AG04449 (cell line): ENCODE results near the gene KPNB1.

Source experiments
- CTCF ChIA-PET: fragments of 350-600 bp; formaldehyde crosslinking; extraction: SDS; loops from one replicate; lab custom pipeline; 2021; ENCODE audit warnings: antibody characterized with exemption; lab: Yijun Ruan, JAX
- POLR2A ChIA-PET: fragments of 400-600, 350-600 bp; formaldehyde crosslinking; extraction: SDS; loops from one replicate; lab custom pipeline; 2020; ENCODE audit warnings: antibody characterized with exemption, inconsistent platforms; lab: Yijun Ruan, JAX
- DNase-seq: peaks from one replicate; pipeline ENCODE4 v3.0.0-alpha.2; 2010; ENCODE audit warnings: low read depth, low spot score
- H3K4me3 ChIP-seq: 2 replicates; pipeline ENCODE4 v1.5.1; 2011; ENCODE audit warnings: low read depth, mild to moderate bottlenecking, control low read depth, low read length
- CTCF ChIP-seq: IDR thresholded peaks from one replicate; pipeline ENCODE4 v1.5.1; 2011; ENCODE audit warnings: mild to moderate bottlenecking, moderate library complexity, low read length, control low read depth, inconsistent platforms; ENCODE audit not compliant: insufficient read depth; ENCODE audit errors: missing control alignments

The KPNB1 gene

GRCh38 chr17:47665655-47666054, 15.9 kb downstream of the KPNB1 start:
- CTCF ChIA-PET, result interaction anchor here (1.0 to 6.8 kb wide), 9 partner anchors 8 to 164 kb away, joined by 3 to 115 read pairs (median 10); partner anchors contain the start of gene KPNB1
- no peak for TF ChIP-seq CTCF

GRCh38 chr17:47669081-47669480, 19.4 kb downstream of the KPNB1 start:
- no peak for TF ChIP-seq CTCF
- POLR2A ChIA-PET, result interaction anchor here (0.6 to 0.7 kb wide), 2 partner anchors 16 to 19 kb away, joined by 4 read pairs; no protein-coding TSS in a partner anchor
- H3K4me3 ChIP-seq, result no peak overlapping the region
- CTCF ChIA-PET, result interaction anchor here (0.8 to 1.1 kb wide), 2 partner anchors 13 to 22 kb away, joined by 3 to 4 read pairs; no protein-coding TSS in a partner anchor
- DNase-seq, result no peak

More at GRCh38 chr17:47665655-47666054, 15.9 kb downstream of the KPNB1 start:
- POLR2A ChIA-PET, result interaction anchor here (0.8 to 1.3 kb wide), 2 partner anchors 11 to 15 kb away, joined by 4 read pairs; partner anchors contain the start of gene KPNB1
- no peak overlapping the region for H3K4me3 ChIP-seq
- no peak for DNase-seq

- CTCF ChIA-PET, result interaction anchor here (1.1 kb wide), 1 partner anchor 13 kb away, joined by 5 read pairs; no protein-coding TSS in a partner anchor
- POLR2A ChIA-PET, result no interaction called here
- DNase-seq, result no peak
- TF ChIP-seq CTCF, result no peak
- H3K4me3 ChIP-seq, result no peak overlapping the region
Observed at GRCh38 chr17:47670064-47670463, 20.3 kb downstream of the KPNB1 start.

- DNase-seq, result no peak
- no peak overlapping the region for H3K4me3 ChIP-seq
- ChIA-PET POLR2A (no interaction called here), CTCF (interaction anchor here (0.8 to 3.0 kb wide), 6 partner anchors 10 to 127 kb away, joined by 3 to 45 read pairs (median 4); no protein-coding TSS in a partner anchor)
- TF ChIP-seq CTCF, result no peak
Observed at GRCh38 chr17:47674499-47674898, 24.8 kb downstream of the KPNB1 start.

- no peak for TF ChIP-seq CTCF
- H3K4me3 ChIP-seq, result no peak overlapping the region
- POLR2A ChIA-PET, result no interaction called here
- CTCF ChIA-PET, result interaction anchor here (0.8 to 6.2 kb wide), 5 partner anchors 11 to 22 kb away, joined by 4 to 83 read pairs (median 6); no protein-coding TSS in a partner anchor
- no peak for DNase-seq
Observed at GRCh38 chr17:47675380-47676198, 25.9 kb downstream of the KPNB1 start.

- CTCF ChIA-PET, result interaction anchor here (1.7 to 6.2 kb wide), 2 partner anchors 11 to 14 kb away, joined by 6 to 83 read pairs; no protein-coding TSS in a partner anchor
- TF ChIP-seq CTCF, result no peak
- H3K4me3 ChIP-seq, result no peak overlapping the region
- no peak for DNase-seq
- POLR2A ChIA-PET, result interaction anchor here (0.5 kb wide), 1 partner anchor 13 kb away, joined by 3 read pairs; no protein-coding TSS in a partner anchor
Observed at GRCh38 chr17:47676199-47676472, 26.4 kb downstream of the KPNB1 start.
